Keratinocyte (primary cell): ENCODE measurements around the gene C4orf17. TPM values are rescaled to one million over a fixed set of nuclear protein-coding genes. Genes with fewer than 3 reads are reported as not detected.

ENCODE experiments used
- DNase-seq: peaks from one replicate; pipeline ENCODE4 v3.0.0-alpha.2; 2011; ENCODE audit warnings: low read depth, missing footprints, low spot score
- FAIRE-seq: peaks from 2 replicates; lab custom pipeline; 2011; peaks lifted over from hg19 to GRCh38; lab: Jason Lieb, UNC
- H2AFZ ChIP-seq: 2 replicates; pipeline ENCODE4 v1.6.0; 2012; ENCODE audit warnings: low read length, control low read depth, inconsistent platforms; ENCODE audit not compliant: control insufficient read depth
- H3K27ac ChIP-seq: 2 replicates; pipeline ENCODE4 v1.5.1; 2011; ENCODE audit warnings: low read length; ENCODE audit not compliant: control insufficient read depth, insufficient read depth
- H3K27me3 ChIP-seq: 3 replicates; pipeline ENCODE4 v1.6.0; 2011; ENCODE audit warnings: low read length; ENCODE audit not compliant: control insufficient read depth, insufficient read depth; ENCODE audit errors: extremely low read depth
- H3K36me3 ChIP-seq, 2 experiments: 2 replicates in 1 of 2; 3 replicates in 1 of 2; pipeline ENCODE4 v1.5.1; 2011; ENCODE audit warnings: low read length in 2 of 2, mild to moderate bottlenecking in 1 of 2; ENCODE audit not compliant: control insufficient read depth in 2 of 2, insufficient read depth in 2 of 2; ENCODE audit errors: extremely low read depth in 1 of 2
- H3K4me1 ChIP-seq: 3 replicates; pipeline ENCODE4 v1.5.1; 2011; ENCODE audit warnings: low read length; ENCODE audit not compliant: control insufficient read depth, insufficient read depth; ENCODE audit errors: extremely low read depth
- H3K4me2 ChIP-seq: 3 replicates; pipeline ENCODE4 v1.6.0; 2011; ENCODE audit warnings: low read depth, low read length; ENCODE audit not compliant: control insufficient read depth, insufficient read depth; ENCODE audit errors: extremely low read depth
- H3K4me3 ChIP-seq, 3 experiments: fragments of 200-600 bp in 1 of 3; sonication (generic) in 1 of 3; 2 replicates in 2 of 3; 3 replicates in 1 of 3; pipeline ENCODE4 v1.5.1; 2011 to 2016; ENCODE audit warnings: low read length in 3 of 3, mild to moderate bottlenecking in 3 of 3, control low read depth in 2 of 3, inconsistent platforms in 1 of 3, low read depth in 1 of 3, mixed read lengths in 1 of 3, mixed run types in 1 of 3, moderate library complexity in 1 of 3; ENCODE audit not compliant: control insufficient read depth in 2 of 3, insufficient read depth in 2 of 3; ENCODE audit errors: extremely low read depth in 1 of 3
- H3K79me2 ChIP-seq: 2 replicates; pipeline ENCODE4 v1.6.0; 2012; ENCODE audit warnings: low read length; ENCODE audit not compliant: control insufficient read depth, insufficient read depth
- H3K9ac ChIP-seq: 3 replicates; pipeline ENCODE4 v1.6.0; 2011; ENCODE audit warnings: low read length; ENCODE audit not compliant: control insufficient read depth, insufficient read depth; ENCODE audit errors: extremely low read depth
- H3K9me1 ChIP-seq: 3 replicates; pipeline ENCODE4 v1.6.0; 2011; ENCODE audit warnings: low read length; ENCODE audit not compliant: control insufficient read depth, insufficient read depth; ENCODE audit errors: extremely low read depth
- H3K9me3 ChIP-seq: 2 replicates; pipeline ENCODE4 v1.5.1; 2012; ENCODE audit warnings: low read depth, low read length; ENCODE audit not compliant: control insufficient read depth
- H4K20me1 ChIP-seq: 3 replicates; pipeline ENCODE4 v1.6.0; 2011; ENCODE audit warnings: low read length; ENCODE audit not compliant: control insufficient read depth, insufficient read depth; ENCODE audit errors: extremely low read depth
- EZH2 ChIP-seq: IDR thresholded peaks from one replicate; pipeline ENCODE4 v1.6.1; 2012; ENCODE audit warnings: inconsistent platforms, mild to moderate bottlenecking, low read length, moderate library complexity
- dilution Hi-C: fragments of 300-500 bp; cut with MboI; formaldehyde crosslinking; loops from one replicate; pipeline ENCODE4 v1.7.0; 2020; ENCODE audit warnings: low sequenced_read_pairs; ENCODE audit not compliant: extremely low pct_ligation_motif_present
- polyA plus RNA-seq, 5 experiments: library from polyadenylated mRNA; depleted of rRNA in 3 of 5; stranded (reverse) in 3 of 5; stranded (forward) in 1 of 5; unstranded in 1 of 5; fragments of >200 nt; gene quantifications; 1 replicate in 1 of 5; 2 replicates in 3 of 5; 3 replicates in 1 of 5; pipeline versions ENCODE4 v1.2.1 to v1.2.3, GENCODE V29; 2011 to 2012; ENCODE audit warnings: missing spikeins in 2 of 5, low read depth in 1 of 5, low replicate concordance in 1 of 5

C4orf17 gene
- polyA plus RNA-seq, 1 donor (not counting 4 experiments of a cell fraction or from before 2014, with no cell fraction given), result not detected

DNA sequence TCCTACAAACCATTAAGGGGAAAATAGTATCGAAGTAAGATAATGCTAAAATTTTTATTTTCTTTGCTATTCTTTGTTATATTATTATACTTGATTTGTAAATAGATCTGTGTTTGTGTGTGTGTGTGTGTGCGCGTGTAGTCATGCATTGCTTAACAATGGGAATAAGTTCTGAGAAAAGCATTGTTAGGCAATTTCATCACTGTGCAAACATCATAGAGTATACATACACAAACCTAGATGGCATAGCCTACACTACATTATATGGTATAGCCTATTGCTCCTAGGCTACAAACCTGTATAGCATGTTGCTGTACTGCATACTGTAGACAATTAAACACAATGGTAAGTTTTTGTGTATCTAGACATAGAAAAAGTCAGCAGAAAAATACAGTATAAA lies 80.9 kb downstream of the C4orf17 start:
- dilution Hi-C loops, result no loop called here
- DNase-seq (no peak), FAIRE-seq (no peak)
- Histone ChIP-seq H3K36me3 (no peaks in the 10 kb centered on the region), H3K9ac (no peak overlapping the region), H3K9me1 (no peaks in the 10 kb centered on the region), H2AFZ (no peak overlapping the region), H3K4me1 (no peaks in the 10 kb centered on the region), H4K20me1 (no peaks in the 10 kb centered on the region), H3K27ac (no peak overlapping the region), H3K4me2 (no peak overlapping the region), H3K79me2 (no peaks in the 10 kb centered on the region), H3K9me3 (no peaks in the 10 kb centered on the region), H3K4me3 (no peak overlapping the region), H3K27me3 (no peaks in the 10 kb centered on the region)
- TF ChIP-seq EZH2, result no peak

Other genes starting within 250 kb of the C4orf17 start
- not detected in 3 replicates for gene ADH1A, start 220.0 kb upstream of the C4orf17 start, polyA plus RNA-seq
- not detected in 3 replicates for gene ADH1B, start 189.6 kb upstream of the C4orf17 start, polyA plus RNA-seq
- 0.03 TPM in 1 of 3 replicates, not detected in the others for gene ADH1C, start 158.3 kb upstream of the C4orf17 start, polyA plus RNA-seq
- 0.16 to 2.2 TPM (median 0.56 TPM) in 3 replicates for gene ADH7, start 75.7 kb upstream of the C4orf17 start, polyA plus RNA-seq
- 5.1 to 8.2 TPM (median 6.4 TPM) in 3 replicates for gene TRMT10A, start 53.0 kb downstream of the C4orf17 start, polyA plus RNA-seq
- gene MTTP, start 63.8 kb downstream of the C4orf17 start, polyA plus RNA-seq, result 0.04 to 0.09 TPM (median 0.05 TPM) in 3 replicates
- gene C4orf54, start 146.8 kb downstream of the C4orf17 start, polyA plus RNA-seq, result 0.01 to 0.03 TPM in 2 of 3 replicates, not detected in the other